Brain microvascular endothelial cell (primary cell): ENCODE results near the gene C16orf92.

ENCODE experiments used
- DNase-seq: peaks from one replicate; pipeline ENCODE4 v3.0.0-alpha.2; 2020
- H3K27ac ChIP-seq: fragments of 250-450 bp; sonication (Bioruptor Pico); 2 replicates; pipeline ENCODE4 v1.5.1; 2020; ENCODE audit warnings: mild to moderate bottlenecking, moderate library complexity
- H3K27me3 ChIP-seq: fragments of 250-450 bp; sonication (Bioruptor Pico); replicated peaks from 2 replicates; pipeline ENCODE4 v1.5.1; 2020; ENCODE audit warnings: mild to moderate bottlenecking
- H3K36me3 ChIP-seq: fragments of 250-450 bp; sonication (Bioruptor Pico); replicated peaks from 2 replicates; pipeline ENCODE4 v1.5.1; 2020; ENCODE audit warnings: mild to moderate bottlenecking
- H3K4me3 ChIP-seq: 2 replicates; pipeline ENCODE4 v1.5.1; 2011; ENCODE audit warnings: low read depth, mild to moderate bottlenecking, control low read depth, low read length, moderate library complexity
- in situ Hi-C: cut with HindIII; loops from 2 replicates; pipeline ENCODE4 v1.10.0; 2017; ENCODE audit warnings: low sequenced_read_pairs, low pct_ligation_motif_present
- TF ChIP-seq, protein P1 (sequence below): IDR thresholded peaks from 2 replicates; pipeline ENCODE4 v1.5.1; 2011; ENCODE audit warnings: low read depth, mild to moderate bottlenecking, moderate library complexity, low read length, control low read depth, inconsistent platforms; ENCODE audit errors: missing control alignments

The C16orf92 gene

GRCh38 chr16:30066761-30067583, 44.0 kb downstream of the C16orf92 start:
- Histone ChIP-seq H3K27ac (peak overlapping the region; percentile 95), H3K36me3 (peaks cover 51% of the 10 kb centered on the region), H3K4me3 (peak overlapping the region; percentile 100), H3K27me3 (no peaks in the 10 kb centered on the region)
- TF ChIP-seq, protein P1, sequence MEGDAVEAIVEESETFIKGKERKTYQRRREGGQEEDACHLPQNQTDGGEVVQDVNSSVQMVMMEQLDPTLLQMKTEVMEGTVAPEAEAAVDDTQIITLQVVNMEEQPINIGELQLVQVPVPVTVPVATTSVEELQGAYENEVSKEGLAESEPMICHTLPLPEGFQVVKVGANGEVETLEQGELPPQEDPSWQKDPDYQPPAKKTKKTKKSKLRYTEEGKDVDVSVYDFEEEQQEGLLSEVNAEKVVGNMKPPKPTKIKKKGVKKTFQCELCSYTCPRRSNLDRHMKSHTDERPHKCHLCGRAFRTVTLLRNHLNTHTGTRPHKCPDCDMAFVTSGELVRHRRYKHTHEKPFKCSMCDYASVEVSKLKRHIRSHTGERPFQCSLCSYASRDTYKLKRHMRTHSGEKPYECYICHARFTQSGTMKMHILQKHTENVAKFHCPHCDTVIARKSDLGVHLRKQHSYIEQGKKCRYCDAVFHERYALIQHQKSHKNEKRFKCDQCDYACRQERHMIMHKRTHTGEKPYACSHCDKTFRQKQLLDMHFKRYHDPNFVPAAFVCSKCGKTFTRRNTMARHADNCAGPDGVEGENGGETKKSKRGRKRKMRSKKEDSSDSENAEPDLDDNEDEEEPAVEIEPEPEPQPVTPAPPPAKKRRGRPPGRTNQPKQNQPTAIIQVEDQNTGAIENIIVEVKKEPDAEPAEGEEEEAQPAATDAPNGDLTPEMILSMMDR = no peak
- DNase-seq = no peak
- in situ Hi-C loops = no loop called here

DNA sequence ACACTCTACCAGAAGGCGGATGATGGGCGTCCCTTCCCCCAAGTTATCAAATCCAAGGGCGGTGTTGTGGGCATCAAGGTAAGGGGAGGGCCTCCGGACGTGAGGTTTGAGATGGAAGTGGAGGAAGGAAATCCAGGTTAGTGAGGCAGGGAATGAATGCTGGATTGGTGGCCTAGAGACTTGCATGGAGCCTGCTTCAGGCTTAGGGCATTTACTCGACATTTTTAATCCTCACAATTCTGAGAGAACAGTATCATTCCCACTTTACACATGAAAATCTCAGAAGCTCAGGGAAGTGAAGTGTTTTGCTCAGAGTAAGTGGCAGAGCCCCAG, 44.6 kb downstream of the C16orf92 start:
- in situ Hi-C loops = no loop called here
- DNase-seq = no peak
- Histone ChIP-seq H3K4me3 (peak overlapping the region; percentile 100), H3K27ac (no peak overlapping the region), H3K27me3 (no peaks in the 10 kb centered on the region), H3K36me3 (peaks cover 57% of the 10 kb centered on the region)
- TF ChIP-seq, protein P1 = no peak

- Histone ChIP-seq H3K4me3 (peak overlapping the region; percentile 1), H3K27ac (no peak overlapping the region), H3K36me3 (peaks cover 63% of the 10 kb centered on the region), H3K27me3 (no peaks in the 10 kb centered on the region)
- in situ Hi-C loops = no loop called here
- DNase-seq = no peak
- TF ChIP-seq, protein P1 = no peak
Measured at GRCh38 chr16:30068333-30068732, 45.3 kb downstream of the C16orf92 start.

- TF ChIP-seq, protein P1 = peak; percentile 75
- peak overlapping the region; percentile 5 for H3K4me3 ChIP-seq
- peaks cover 69% of the 10 kb centered on the region for H3K36me3 ChIP-seq
- no peak for DNase-seq
- in situ Hi-C loops = no loop called here
- no peaks in the 10 kb centered on the region for H3K27me3 ChIP-seq
- no peak overlapping the region for H3K27ac ChIP-seq
Measured at GRCh38 chr16:30068750-30069610, 46.0 kb downstream of the C16orf92 start.

DNA sequence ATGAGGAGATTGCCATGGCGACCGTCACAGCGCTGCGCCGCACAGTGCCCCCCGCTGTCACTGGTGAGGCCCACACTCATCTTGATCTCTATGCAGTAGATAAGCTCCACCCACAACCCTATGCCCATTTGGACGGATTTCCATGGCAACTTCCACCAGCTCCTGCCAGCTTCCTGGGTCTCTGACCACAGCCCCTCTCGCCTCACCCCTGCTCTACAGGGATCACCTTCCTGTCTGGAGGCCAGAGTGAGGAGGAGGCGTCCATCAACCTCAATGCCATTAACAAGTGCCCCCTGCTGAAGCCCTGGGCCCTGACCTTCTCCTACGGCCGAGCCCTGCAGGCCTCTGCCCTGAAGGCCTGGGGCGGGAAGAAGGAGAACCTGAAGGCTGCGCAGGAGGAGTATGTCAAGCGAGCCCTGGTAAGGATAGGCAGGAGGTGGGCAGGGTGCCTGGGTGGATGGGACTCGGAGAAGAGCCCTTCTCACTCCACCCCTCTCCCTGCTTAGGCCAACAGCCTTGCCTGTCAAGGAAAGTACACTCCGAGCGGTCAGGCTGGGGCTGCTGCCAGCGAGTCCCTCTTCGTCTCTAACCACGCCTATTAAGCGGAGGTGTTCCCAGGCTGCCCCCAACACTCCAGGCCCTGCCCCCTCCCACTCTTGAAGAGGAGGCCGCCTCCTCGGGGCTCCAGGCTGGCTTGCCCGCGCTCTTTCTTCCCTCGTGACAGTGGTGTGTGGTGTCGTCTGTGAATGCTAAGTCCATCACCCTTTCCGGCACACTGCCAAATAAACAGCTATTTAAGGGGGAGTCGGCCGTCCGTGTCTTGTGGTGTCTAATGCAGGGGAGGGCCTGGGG, 46.8 kb downstream of the C16orf92 start:
- peak overlapping the region; percentile 15 for H3K4me3 ChIP-seq
- in situ Hi-C loops = no loop called here
- no peak overlapping the region for H3K27ac ChIP-seq
- TF ChIP-seq, protein P1 = no peak
- no peaks in the 10 kb centered on the region for H3K27me3 ChIP-seq
- no peak for DNase-seq
- H3K36me3 ChIP-seq = peaks cover 70% of the 10 kb centered on the region
